HG03354 (cell line): Measurements from ENCODE around the gene TMEFF1.
"Not testable (repeated sequence)": the region's sequence is repeated elsewhere in the genome, so short reads cannot be mapped to it uniquely, and the experiment has no call there.

Source experiments
- ATAC-seq: cut with Tn5 transposase; IDR thresholded peaks from one replicate; pipeline ENCODE4 v1.9.1; 2021; ENCODE audit warnings: mild to moderate bottlenecking; ENCODE audit not compliant: unreplicated experiment, poor library complexity, severe bottlenecking

The TMEFF1 gene

DNA sequence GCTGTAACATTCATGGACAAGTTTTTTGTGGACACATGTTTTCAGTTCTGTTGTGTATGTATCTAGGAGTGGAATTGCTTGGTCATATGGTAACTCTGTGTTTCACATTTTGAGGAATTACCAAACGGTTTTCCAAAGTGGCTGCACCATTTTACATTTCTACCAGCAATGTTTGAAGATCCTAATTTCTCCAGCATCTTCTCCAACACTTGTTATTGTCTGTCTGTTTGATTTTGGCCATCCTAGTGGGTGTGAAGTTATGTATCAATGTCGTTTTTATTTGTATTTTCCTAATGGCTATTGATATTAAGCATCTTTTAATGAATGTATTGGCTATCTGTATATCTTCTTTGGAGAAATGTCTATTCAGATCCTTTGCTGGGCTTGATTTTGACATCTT is 6.9 kb downstream of the TMEFF1 start:
- ATAC-seq, result no peak

DNA sequence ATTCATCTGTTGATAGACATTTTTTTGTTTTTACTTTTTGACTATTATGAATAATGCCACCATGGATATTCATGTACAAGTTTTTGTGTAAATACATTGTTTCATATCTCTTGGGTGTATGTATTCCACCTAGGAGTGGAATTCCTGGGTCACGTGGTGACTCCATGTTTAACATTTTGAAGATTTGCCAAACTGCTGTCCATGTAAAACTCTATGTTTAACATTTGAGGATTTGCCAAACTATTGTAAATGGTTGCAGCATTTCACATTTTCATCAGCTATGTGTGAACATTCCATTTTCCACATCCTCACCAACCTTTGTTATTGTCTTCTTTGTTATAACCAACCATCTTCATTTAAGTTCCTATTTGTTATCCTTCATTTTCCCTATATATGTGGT is 12.2 kb downstream of the TMEFF1 start:
- ATAC-seq, result no peak

DNA sequence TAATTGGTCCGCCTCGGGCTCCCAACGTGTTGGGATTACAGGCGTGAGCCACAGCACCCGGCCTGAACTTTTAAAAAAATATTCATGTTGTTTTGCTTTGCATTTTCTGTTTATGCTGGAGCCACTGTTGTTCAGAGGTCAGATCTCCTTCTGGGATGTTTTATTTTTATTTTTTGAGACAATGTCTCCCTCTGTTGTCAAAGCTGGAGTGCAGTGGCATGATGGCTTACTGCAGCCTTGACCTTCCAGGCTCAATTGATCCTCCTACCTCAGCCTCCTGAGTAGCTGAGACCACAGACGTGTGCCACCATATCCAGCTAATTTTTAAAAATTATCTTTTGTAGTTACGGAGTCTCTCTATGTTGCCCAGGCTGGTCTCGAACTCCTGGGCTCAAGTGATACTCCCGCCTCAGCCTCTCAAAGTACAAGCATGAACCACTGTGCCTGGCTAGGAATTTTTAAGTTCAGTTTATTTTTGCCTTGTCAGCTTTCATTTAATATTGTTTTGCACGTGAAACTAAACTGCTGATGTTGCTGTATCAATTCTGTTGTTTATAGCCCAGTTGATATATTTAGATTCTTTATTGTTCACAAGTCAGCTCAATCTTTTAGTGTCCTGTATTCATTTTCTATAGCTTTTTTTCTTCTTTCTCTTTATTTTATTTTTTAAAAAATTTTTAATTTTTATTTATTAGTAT is 13.7 kb downstream of the TMEFF1 start:
- ATAC-seq, result no peak

DNA sequence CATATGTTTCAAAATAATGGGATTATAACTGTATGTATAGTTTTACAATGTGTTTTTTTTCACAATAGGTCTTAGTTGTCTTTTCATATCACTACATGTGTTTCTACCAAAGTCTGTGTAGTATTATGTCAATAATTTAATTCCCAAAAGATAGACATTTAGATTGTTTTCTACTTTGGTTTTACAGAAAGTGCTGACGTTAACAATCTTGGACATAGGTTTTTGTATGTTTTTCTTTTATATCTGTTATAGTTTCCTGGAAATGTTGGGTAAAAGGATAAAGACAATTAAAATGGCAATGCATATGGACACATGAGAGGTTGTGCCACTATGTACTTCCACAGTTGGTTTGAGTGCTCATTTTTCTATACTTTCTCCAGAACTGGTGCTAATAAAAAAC is 15.2 kb downstream of the TMEFF1 start:
- ATAC-seq, result no peak

DNA sequence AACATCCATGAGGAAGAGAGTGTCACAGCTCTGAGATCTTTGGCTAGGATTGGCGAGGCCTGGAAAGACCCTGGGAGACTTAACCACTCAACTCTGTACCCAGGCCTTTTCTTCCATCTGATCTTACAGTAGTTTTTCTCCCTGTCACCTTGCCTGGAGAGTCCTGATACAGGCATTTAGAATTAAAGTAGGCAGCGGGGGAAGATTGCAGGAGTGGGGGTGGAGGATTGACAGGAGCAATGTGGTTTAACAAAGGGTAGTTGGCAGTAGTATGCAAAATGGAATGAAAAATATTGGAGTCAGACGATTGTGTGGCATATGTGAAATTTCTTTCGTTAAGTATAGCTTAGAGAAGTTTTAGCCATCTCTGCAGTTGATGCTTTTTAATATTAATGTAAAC is 16.9 kb downstream of the TMEFF1 start:
- ATAC-seq, result no peak

DNA sequence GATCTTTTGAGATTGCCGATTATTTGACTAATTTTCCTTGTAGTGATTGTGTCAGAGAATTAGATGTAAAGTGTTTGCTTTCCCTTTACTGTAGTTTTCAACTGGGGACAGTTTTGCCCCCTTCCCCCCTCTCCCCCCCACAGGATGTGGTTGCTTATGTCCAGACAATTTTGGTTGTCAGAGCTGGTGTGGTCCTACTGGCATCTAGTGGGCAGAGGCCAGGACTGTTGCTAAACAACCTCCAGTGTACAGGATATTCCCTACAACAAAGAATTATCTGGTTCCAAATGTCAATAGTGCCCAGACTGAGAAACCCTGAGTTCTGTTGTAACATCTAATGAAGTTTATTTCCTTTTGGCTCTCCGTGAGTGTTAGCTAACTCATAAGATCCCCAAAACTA is 20.0 kb downstream of the TMEFF1 start:
- no peak for ATAC-seq

DNA sequence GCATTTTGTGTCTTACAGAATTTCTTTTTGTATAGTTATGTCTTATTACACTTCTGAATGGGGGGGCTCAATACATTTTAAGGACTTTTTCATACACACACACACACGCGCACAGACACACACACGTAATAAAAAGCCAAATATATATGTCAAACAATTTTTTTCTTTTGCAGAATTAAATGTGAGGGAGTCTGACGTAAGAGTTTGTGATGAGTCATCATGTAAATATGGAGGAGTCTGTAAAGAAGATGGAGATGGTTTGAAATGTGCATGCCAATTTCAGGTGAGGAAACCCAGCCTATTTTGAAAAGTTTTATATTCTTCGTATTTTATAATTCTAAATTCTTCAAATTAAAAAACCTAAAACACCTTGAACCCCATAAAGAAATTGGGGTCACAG is 25.6 kb downstream of the TMEFF1 start:
- no peak for ATAC-seq

DNA sequence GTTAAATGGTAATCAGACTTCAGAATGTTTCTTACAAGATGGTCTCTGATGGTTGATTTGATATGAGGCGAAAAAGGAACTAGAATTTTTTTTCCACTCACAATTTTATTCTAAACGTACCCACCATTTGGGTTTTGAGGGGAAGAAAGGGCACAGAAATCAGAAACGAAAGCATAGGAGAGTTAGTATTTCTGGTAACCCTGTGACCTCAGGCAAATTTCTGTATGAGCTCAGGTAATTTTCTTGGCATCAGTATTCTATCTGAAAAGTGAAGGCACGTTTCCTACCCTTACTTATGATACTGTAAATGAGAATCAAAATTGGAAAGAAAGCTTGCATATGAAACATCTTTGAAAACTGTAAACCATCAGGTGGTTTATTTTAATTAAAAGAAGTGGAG is 26.5 kb downstream of the TMEFF1 start:
- ATAC-seq, result no peak

DNA sequence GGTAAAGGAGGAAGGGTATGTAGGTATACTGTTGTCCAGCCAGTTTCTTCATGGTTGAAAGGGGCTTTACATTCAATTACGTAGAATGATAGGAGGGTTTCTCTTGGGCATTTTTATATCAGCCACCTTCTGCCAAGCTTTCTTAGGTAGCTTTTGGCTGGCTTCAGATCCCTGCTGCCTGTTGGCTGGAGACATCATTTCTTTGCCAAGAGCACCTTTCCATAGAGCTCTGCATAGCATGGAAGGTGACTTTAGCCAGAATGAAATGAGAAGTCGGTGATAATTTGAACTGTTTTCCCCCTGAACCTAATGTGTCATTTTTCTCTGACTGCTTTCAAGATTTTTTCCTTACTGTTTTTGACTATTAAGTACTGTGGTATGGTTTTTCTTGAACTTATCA is 26.9 kb downstream of the TMEFF1 start:
- no peak for ATAC-seq

DNA sequence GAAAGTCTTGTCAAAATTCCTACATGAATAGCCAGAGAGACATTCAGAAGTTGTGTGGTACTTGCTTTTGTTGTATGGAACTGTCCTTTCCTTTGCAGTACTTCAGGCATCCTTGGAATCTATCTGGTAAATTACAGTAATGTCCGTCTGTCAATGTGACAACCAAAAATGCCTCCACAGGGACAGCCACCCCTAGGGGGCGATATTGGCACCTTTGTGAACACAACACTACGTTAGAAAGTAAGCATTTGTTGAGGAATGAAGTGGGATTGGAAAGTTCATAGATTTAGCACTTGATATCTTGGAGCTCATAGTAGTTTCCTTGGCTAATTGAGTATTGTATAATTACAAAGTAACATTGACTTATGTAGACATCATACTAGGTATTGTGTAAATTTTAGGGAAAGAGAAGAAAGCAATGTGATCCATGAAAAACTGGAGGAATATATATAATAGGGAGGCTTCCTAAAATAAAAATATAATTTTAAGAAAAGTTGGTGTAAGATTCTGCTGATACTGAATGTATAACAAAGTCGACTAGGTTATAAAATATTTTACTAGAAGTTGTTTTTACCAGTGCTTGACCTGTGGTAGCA is 32.7 kb downstream of the TMEFF1 start:
- no peak for ATAC-seq

DNA sequence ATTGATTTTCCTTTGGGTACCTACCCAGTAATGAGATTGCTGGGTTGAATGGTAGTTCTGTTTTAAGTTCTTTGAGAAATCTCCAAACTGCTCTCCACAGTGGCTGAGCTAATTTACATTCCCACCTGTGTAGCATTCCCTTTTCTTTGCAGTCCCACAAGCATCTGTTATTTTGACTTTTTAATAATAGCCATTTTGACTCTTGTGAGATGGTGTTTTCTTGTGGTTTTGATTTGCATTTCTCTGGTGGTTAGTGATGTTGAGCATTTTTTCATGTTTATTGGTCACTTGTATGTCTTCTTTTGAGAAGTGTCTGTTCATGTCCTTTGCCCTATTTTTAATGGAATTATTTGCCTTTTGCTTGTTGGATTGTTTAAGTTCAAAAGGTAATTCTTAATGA is 34.4 kb downstream of the TMEFF1 start:
- not testable (repeated sequence) for ATAC-seq

DNA sequence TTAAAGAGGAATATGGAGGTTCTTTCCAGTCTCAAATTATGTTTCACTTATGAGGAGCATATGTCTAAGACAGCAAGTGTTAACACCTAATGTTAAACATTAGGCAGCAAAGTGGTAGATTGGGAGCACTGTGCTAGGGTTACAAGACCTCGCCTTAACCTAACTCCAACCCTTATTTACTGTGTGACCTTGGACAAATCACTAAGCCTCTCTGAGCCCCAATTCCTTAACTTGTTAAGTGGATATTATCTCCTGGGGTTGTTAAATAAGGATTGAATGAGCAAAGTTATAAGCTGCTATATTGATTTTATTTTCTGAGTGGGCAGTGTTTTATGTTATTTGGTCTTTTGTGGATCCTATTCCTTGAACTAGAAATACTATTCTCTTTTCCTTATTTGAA is 38.3 kb downstream of the TMEFF1 start:
- no peak for ATAC-seq

DNA sequence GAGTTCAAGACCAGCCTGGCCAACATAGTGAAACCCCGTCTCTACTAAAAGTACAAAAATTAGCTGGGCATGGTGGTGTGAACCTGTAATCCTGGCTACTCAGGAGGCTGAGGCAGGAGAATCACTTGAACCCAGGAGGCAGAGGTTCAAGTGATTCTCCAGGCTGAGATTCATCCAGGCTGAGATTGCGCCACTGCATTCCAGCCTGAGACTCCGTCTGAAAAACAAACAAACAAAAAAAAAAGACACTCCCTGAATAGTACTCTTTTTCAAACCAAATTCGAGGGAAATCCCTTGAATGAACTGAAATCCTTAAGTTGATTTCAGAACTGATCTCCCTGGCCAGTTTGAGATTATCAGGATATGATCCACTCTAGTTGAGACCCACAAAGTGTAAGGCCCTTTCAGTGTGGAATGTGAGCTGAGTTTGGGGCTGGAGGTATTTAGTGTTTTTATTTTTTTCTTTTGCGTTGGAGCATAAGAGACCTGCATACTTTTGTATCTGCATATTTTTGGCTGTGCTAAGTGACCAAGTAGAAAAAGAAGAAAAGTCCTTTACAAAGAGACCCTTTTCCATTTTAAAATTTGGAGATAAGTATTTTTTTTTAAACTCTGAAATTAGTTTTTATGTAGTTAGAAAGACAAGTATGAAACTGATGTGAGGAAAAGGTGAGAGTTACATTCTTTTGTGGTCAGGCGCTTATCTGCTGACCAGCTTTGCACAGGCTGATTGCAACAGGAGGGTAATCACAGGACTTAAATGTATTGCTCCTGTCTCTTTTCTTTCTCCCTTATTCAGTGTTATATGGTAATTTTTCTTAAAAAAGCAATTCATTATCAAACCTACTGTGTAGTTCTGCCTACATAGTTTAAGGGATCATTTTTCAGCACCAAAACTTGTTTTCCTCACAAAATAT is 42.9 kb downstream of the TMEFF1 start:
- ATAC-seq, result no peak

DNA sequence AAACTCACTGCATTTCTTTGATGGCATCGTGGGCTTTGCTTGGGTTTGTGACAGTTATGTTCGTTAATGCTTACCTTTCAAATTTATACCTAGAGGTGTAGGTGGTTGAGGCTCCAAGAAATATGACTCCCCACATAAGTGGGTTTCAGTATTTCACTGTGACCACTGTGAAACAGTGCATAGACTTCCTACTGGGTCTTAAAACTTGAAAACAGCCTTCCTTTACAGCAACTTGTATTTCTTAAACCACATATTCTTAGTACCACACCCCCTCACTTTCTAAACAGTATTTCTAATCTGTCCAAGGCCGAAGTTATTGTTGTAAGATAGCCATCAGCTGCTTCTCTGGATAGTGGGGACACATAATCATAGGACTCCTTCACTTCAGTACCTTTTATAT is 48.3 kb downstream of the TMEFF1 start:
- ATAC-seq, result no peak

DNA sequence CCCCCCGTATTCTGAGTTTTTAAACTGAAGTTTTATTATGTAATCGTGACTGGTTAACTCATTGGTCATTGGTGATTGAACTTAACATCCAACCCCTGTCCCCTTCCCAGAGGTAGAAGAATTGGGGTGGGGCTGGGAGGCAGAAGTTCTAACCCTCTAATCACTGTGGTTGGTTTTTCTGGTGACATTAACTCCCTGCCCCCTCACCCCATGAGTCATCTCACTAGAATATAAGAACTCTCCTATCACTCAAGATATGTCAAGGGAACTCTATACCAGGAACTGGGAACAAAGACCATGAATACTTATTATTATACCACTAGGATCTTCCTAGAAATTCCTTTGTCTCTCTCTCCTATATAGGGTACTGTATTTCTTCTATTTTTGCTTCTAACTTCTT is 52.6 kb downstream of the TMEFF1 start:
- ATAC-seq, result no peak

DNA sequence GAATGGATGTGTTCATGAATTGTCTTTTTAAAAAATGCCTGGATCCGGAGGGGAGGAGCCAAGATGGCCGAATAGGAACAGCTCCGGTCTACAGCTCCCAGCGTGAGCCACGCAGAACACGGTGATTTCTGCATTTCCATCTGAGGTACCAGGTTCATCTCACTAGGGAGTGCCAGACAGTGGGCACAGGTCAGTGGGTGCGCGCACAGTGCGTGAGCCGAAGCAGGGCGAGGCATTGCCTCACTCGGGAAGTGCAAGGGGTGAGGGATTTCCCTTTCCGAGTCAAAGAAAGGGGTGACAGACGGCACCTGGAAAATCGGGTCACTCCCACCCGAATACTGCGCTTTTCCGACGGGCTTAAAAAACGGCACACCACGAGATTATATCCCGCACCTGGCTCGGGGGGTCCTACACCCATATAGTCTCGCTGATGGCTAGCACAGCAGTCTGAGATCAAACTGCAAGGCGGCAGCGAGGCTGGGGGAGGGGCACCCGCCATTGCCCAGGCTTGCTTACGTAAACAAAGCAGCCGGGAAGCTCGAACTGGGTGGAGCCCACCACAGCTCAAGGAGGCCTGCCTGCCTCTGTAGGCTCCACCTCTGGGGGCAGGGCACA is 54.3 kb downstream of the TMEFF1 start:
- ATAC-seq, result not testable (repeated sequence)

DNA sequence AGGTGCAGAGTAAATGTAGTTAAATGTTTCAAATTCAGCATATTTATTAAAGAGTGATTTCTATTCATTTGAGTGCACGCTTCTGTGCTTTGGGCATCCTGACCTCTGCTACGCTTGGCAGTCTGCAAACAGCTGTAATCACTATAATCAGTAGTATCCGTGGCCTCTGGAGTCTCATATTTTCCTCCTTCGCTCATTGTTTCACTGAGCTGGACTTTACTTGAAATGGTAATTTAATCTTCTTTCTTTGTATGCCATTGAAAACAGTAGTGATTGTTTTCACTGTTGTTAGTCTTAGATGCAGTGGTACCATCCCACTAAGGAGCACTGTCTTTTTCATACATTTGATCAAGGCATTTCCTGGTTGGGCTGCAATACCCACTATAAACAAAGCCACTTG is 61.5 kb downstream of the TMEFF1 start:
- no peak for ATAC-seq

DNA sequence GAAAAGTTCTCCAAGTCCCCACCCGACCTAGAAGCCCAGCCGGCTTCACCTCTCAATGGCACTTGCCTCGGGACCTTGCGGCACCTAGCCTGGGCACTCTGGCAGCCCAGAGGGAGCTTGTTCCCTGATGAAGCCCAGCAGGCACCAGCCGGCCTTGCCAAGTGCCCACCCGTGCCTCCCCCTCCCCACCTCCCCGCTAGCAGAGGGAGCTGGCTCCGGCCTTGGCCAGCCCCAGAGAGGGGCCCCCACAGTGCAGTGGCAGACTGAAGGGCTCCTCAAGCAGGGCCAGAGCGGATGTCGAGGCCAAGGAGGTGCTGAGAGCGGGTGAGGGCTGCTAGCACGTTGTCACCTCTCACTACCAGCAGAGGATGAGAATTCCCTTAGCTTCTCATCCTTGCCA is 67.4 kb downstream of the TMEFF1 start:
- no peak for ATAC-seq

DNA sequence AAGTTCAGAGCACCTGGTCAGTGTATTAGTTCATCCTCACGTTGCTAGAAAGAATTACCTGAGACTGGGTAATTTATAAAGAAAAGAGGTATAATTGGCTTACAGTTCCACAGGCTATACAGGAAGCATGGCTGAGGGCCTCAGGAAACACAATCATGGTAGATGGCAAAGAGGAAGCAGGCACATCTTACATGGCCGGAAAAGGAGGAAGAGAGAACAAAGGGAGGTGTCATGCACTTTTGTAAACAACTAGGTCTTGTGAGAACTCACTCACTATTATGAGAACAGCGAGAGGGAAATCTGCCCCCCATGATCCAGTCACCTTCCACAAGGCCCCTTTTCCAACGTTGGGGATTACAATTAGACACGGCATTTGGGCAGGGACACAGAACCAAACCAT is 76.1 kb downstream of the TMEFF1 start:
- ATAC-seq, result no peak

DNA sequence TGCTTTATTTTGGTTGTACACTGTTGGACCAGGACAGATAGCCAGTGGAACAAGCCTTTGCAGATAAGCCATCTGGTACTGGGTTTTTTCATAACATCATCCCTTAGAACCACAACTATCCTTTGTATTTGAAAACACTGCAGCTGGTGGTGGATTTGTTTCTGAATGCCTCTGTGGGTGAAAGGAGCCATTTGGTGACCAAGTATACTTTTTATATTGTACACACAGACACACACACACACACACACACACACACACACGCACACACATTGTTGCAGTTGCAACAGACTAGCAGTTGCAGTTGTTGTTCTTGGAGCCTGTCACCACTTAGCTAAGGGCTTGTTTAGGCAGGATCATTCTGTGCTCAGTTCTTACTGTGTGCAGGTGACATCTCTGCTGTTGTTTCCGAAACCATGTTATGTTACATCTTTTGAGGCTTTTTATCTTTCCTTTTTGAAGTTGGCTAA is 82.0 kb downstream of the TMEFF1 start:
- no peak for ATAC-seq
